Stimulated activated CD4-positive, alpha-beta T cell treated with anti-CD3 and anti-CD28 coated beads, Interleukin-15, amount 100 ng/mL, for 1 hour (primary cell): ENCODE results near the gene PCBP1.
"Not testable (repeated sequence)": the region's sequence is repeated elsewhere in the genome, so short reads cannot be mapped to it uniquely, and the experiment has no call there.

ENCODE experiments used
- DNase-seq, 2 donors: peaks; one replicate each; pipeline ENCODE4 v3.0.0-alpha.2; 2020; ENCODE audit warnings: low read depth in 1 of 2, low spot score in 1 of 2

PCBP1 gene

DNA sequence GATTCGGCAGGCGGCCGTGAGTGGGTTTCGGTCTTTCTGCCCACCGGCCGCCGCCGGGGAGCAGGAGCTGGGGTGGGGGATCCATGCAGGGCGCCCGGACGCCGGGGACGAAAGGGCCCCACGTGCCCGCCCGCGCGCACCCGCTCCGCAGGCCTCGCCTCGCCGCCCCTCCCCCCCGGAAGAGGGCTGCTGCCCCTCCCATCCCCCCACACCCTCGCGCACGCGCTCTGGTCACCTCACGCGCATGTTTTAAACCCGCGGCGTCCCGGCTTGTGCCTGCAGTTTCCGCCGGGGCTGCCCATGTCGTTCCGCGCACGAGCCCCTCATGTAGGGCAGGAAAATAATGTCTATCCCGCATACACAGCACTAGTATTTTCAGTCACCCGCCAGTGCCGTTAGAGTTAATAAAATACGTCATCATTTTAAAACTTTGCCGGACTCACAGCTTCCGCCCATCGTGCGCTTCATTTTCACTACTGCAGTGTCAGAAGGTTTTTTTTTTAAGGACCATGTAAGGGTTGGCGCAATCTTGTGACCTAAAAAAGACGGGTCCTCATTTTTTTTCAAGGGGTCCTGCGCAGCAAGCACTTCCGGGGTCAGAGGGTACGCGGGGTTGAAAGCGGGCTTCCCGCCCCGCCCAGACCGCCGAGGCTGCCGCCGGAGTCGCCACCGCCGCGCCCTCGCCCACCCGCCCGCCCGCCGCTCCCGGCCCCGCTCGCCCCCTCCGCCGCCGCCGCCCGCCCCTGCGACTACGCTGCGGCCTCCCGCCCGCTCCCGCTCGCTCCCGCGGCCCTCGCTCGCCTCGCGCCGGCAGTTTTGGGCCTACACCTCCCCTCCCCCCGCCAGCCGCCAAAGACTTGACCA lies at the start of gene PCBP1:
PCBP1 (plus strand) TSS at position 640 of the 864 bp plus-strand sequence. CDS start 267 bp downstream, outside the sequence.
- peak; percentile 97 to 99 for DNase-seq

DNA sequence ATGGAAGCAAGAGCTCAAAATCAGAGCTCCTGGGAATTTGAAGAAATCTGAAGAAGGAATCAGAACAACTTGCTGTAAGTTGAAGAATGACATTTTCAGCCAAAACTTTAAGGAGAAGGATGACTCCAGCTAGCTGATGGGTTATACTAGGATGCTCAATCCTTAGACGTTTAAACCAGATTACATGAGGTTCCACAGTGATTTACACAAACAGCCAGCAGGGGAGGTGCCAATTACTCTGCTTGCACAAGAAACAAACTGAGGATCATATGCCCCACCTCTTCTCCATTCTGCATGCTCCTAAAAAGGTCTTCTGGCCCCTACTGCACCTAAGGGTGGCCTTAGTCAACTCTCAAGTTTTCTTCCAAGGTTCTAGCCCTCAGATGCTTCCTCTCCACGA lies 47.9 kb upstream of the PCBP1 start:
- DNase-seq = no peak

DNA sequence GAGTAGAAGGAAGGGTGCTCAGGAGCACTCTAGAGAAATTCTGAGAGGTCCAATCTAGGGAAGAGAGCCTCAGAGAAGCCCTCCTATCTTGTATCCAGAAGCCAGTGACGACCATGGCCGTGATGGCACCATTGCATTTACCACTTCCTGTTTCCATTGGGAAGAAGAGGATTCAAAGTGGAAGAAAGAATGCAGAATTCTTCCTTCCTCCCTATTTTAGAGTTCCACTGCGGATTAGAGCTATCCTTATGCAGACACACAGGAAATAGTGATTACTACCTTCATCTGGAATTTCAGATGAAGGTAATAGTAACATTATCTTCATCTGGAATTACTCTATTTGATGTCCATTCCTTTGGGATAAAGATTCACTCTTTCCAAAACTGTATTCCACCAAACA lies 45.6 kb upstream of the PCBP1 start:
- DNase-seq = no peak

DNA sequence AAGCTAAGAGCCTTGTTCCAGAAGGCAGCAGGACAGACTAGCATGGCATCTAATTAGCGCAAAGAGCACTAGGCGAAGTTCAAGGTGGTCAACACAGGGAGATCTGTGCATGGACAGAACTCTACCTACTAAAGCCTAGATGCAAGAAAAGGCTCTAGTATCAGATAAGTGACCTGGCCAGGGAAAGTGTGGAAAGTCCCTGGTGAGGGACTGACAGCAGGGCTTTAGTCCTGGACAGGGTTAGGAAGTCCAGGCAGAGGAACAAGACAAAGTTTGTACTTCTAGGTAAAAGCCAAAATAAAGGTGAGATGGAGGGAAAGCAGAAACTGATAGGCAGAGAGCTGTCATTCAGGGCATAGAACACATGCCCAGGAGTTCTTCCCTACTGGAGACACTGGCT lies 45.0 kb upstream of the PCBP1 start:
- DNase-seq = no peak

DNA sequence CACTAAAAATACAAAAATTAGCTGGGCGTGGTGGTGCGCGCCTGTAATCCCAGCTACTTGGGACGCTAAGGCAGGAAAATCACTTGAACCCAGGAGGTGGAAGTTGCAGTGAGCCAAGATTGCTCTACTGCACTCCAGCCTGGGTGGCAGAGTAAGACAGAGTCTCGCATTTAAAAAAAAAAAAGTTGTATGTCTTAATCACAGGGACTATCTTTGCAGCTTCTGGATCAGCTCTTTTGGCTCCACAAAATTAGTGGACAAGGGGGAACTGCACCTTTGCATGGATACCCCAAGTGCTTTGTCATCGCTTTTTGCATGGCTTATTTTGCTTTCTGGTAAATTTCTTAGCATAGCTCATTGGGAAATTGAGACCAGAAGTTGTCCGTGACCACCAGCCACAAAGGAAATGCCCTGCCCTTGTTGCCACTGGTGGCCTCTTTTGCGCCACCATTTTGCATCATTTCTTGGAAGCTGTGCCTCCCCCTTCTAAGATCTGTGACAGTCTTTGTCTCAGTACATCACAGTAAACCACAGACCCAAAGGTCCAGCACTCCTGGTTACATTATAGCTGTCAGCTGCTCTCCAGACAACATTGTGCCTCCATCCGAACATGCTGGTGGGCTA lies 43.9 kb upstream of the PCBP1 start:
- DNase-seq = no peak

DNA sequence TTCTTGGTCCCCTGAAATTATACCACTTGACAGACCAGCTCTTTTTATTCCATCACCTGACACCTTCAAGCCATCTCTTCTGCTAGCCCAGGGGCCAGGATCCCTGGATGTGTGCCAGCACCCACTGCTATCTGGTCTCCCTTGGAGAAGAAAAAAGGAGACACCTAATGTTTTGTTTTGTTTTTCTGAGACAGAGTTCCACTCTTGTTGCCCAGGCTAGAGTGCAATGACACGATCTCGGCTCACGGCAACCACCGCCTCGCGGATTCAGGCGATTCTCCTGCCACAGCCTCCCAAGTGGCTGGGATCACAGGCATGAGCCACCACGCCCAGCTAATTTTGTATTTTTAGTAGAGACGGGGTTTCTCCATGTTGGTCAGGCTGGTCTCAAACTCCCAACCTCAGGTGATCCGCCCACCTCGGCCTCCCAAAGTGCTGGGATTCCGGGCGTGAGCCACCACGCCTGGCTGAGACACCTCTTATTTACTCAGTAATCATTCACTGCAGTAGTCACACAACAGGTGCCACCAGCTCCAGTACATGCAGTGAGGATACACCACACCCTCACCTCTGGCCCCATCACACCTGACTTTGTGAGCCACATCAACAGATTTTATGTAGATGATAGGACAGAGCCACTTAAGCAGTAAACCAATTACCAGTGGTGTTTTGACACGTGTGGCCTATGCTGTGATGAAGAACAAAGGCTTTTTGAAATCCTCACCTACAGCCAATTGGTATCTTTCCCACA lies 42.8 kb upstream of the PCBP1 start:
- no peak for DNase-seq

DNA sequence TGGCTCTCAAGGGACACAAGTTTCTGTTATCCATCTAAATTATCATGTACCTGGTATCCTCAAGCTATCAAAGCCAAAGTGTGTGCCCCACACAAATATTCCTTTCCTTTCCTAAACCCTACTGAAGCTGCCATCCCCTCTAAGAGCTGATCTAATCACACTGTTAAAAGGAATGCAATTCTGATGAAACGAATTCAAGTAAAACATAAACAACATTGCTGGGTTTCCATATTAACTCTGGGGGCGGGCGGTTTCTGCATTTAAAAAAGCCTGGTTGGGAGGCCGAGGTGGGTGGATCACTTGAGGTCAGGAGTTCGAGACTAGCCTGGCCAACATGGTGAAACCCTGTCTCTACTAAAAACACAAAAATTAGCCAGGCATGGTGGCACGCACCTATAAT lies 41.9 kb upstream of the PCBP1 start:
- DNase-seq = no peak

DNA sequence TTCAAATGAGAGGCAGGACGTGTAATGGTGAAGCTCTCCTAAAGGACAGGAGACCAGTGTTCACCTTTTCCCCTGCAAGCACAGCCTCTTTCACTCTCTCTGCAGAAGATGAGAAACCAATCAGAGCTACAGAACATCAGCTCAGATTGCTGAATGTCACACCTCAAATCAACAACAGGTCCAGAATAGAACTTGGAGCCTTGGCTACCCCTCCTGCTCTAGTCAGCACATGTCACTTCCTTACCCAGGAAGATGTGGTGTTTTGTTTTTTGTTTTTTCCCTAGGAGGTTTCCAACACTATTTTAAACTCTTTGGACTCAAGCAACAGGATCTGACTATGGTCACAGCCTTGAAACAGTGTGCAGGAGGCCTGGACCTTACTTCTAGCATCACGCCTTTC lies 41.3 kb upstream of the PCBP1 start:
- no peak for DNase-seq

DNA sequence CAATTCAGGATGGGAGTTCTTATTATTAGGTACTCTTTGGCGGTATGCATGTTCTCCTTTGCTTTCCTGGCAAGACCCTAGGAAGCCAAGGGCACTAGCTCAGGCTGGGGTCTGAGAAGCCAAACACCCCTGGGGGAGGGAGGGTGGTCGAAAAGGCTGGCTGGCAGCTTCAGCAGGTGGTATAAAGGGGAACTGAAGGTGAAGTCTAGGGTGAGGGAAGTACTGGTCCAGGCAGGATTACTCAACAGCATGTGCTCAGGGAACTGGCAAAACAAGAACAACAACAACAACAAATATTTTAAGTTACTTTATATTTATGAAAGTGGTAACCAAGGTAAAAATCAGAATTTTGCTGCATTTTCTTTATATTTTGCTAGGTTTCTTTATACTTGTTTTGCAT lies 40.7 kb upstream of the PCBP1 start:
- no peak for DNase-seq

DNA sequence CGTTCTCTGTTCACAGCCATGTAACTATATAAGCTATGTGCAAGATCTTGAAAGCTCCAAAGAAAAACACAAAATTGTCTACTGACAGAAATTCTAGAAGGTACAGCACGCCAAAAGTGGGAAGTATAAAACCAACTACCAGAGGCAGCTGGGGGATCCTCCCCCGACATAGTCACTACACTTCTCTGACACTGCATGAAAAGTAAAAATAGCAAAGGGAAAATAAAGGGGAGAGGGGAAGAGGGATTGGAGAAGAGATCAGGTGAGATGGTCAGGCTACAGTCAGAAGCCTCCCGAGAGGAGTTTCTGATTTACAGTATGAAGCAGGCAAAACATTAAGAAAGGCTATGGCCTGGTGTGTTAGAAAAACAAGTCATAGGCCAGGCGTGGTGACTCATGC lies 39.8 kb upstream of the PCBP1 start:
- no peak for DNase-seq

DNA sequence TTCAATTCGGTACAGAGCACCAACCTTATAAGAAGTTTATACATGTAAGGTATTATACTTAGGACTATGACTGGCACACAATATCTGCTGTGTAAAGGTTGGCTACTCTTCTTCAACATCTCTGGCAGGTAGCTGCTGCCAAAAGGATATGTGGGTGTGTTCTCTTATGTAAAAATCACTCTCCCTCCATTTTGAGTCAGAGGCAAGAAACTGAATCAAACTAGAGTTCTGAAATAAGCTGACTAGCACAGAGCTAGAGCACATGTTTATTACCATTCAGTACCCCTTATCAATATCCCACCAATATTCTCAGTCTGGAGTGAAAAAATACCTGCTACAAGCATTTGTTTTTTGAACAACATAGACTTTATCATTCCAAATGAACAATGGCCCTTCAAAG lies 38.0 kb upstream of the PCBP1 start:
- DNase-seq = no peak

DNA sequence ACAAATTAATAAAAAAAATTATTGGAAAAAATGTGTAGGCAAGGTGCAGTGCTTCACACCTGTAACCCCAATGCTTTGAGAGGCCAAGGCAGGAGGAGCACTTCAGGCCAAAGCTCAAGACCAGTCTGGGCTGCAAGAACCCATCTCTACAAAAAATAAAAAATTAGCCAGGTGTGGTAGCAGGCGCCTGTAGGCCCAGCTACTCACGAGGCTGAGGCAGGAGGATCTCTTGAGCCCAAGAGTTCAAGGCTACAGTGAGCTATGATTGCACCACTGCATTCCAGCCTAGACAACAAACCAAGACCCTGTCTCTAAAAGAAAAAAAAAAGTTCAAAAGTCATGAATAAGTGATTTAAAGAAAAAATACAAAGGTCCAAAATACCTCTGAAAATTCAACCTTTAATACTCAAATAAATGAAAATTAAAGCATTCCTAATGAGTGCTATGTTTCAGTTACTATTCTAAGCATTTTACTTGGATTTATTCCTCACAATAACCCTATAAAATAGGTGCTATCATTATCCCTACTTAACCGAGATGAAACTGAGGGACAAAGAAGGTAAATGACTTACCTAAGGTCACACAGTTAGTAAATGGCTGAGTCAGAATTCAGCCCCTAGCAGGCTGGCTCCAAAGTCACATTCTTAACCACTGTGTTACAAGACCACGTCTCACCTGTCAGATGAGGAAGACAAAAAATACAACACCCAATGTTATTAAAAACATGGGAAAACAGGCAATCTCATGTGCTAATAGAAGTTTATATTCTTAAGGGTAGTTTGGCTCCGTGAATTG lies 36.4 kb upstream of the PCBP1 start:
- DNase-seq = no peak

DNA sequence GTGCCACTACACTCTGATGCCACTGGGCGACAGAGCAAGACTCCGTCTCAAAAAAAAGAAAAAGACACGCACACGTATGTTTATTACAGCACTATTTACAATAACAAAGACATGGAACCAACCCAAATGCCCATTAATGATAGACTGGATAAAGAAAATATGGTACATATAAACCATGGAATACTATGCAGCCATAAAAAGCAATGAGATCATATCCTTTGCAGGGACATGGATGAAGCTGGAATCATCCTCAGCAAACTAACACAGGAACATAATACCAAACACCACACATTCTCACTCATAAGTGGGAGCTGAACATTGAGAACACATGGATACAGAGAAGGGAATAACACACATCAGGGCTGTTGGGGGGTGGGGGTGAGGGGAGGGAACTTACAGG lies 32.0 kb upstream of the PCBP1 start:
- DNase-seq = not testable (repeated sequence)

DNA sequence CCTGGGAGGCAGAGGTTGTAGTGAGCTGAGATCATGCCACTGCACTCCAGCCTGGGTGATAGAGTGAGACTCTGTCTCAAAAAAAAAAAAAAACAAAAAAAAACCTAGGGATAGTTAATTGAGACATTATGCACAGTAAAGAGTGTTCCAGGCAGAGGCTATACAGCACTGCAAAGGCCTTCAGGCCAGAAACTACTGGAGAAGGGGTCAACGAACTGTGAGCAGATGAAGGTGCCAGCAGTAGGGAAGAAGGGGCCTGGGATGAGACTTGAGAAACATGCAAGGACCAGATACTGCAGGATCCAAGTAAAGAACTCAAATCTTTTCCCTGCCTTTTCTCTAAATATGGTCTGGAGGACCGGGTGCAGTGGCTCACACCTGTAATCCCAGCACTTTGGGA lies 26.0 kb upstream of the PCBP1 start:
- DNase-seq = no peak

DNA sequence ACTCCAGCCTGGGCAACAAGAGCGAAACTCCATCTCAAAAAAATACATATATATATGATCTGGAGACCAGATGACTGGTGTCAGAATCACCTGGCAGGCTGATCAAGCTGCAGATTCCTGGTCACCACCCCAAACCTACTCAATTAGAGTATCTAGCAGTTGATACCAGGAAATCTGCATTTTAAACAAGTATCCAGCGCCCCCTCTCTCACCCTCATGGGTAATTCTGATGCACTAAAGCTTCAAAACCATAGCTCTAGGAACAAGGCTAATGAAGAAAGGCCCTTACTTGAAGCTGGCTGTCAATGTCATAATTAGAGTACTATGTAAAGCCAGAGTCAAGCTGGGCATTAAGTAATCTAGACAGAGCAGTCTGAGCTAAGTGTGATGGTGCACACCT lies 25.0 kb upstream of the PCBP1 start:
- no peak for DNase-seq

DNA sequence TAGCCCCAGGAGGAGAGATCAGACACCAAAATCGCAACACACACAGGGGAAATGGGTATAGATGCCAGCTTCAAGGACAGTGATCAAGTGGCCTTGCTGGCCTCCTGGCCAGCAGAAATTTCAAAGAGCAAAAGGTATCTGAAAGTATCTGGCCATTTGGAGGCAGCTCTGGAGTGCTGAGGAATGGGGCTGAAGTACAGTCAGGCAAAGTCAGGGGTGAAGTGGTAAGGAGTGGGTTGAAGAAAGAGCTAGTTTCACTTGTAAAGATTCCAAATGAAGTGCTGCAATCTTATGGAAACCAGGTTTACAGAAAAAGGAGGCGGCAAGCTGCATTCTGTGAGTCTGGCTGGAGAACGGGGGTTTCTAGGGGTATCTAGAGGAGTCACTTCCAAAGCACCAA lies 19.2 kb upstream of the PCBP1 start:
- no peak for DNase-seq

DNA sequence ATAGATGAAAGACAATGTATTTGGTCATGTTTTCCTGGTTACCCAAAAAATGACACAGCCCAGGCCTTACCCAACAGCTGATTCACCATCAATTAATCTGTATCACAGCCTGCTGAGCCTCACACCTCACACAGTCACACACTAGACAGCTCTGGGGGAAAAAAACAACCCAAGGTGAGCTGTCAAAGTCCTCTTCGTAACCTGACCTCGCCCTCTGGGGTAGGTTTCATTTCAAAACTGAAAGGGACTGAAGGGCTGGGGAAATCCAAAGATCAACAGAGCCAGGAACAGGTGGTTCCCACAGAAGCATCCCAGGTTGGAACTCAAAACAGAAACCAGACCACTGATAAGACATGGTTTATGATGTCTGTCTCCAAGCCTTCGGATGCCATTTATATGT lies 18.2 kb upstream of the PCBP1 start:
- DNase-seq = peak; percentile 37 to 41

DNA sequence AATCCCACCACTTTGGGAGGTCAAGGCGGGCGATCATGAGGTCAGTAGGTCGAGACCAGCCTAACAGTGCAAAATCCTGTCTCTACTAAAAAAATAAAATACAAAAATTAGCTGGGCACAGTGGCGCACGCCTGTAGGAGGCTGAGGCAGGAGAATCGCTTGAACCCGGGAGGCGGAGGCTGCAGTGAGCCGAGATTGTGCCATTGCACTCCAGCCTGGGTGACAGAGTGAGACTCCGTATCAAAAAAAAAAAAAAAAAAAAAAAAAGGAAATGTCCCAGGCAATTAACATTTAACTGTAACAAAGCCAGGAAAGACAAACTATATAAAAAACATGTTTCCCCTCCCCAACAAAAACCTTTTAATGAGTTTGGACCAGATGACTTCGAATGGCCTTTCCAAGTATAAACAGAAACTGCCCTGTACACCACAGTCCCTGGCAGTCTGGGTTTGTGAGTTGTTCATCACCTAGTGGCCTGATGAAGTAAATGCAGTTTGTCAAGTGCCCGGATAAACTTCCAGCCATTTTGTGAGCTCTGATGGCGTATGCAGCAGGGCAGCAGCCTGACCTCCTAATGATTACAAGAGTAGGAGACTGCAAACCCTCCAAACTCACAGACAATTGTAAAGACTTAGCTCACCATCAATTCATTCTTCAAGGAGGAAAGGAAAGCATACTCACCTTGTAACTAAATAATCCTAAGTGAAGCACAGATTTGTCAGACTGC lies 16.6 kb upstream of the PCBP1 start:
- DNase-seq = no peak

DNA sequence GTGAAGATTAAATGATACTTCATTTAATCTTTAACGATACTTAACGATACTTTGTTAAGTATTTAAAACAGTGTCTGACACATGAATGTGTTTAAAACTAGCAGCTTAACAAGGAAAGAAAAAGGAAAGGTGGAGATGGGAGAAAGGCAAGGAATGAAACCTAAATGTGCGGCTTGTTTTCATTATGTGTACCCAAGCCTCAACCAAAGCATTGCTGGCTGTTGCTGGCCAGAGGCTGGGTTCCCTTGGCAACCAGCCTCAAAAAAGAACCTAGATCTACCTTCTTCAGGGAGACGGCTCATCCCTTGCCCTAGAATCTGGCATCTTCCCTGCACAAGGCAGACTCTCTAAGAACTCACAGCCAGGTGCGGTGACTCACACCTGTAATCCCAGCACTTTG lies 13.8 kb upstream of the PCBP1 start:
- no peak for DNase-seq

DNA sequence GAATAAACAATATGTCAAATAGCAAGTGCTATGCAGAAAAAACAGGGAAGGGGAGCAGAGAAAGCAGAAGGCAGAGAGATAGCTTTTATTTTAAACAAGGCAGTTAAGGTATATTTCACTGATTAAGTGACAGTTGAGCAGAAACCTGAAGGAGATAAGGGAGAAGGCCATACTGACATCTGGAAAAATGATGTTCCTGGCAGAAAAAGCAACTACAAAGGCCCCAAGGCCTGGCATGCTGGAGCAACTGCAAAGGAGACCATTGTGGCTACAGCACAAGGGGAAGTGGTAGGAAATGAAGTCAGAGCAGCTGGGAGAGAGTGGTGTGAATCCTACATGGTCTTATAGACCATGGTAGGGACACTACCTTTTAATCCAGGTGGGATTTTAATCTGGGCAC lies 8.9 kb upstream of the PCBP1 start:
- DNase-seq = no peak
